Peyer's patch (tissue), 4 donors: Measurements from ENCODE around the gene EFCAB8.

ENCODE experiments used
- POLR2A ChIP-seq, 2 donors: fragments of 450-650 bp; IDR thresholded peaks; one replicate each; pipeline ENCODE4 v1.5.1; 2017; ENCODE audit warnings: antibody characterized with exemption in 2 of 2, mild to moderate bottlenecking in 2 of 2, moderate library complexity in 2 of 2
- TF ChIP-seq, protein P1 (sequence below), 6 experiments: fragments of 450-650 bp in 4 of 6; fragments of 200-600 bp in 2 of 6; sonication (generic) in 1 of 6; IDR thresholded peaks; one replicate each; pipeline ENCODE4 v1.5.1; 2017 to 2019; ENCODE audit warnings: antibody characterized with exemption in 6 of 6, mild to moderate bottlenecking in 3 of 6, moderate library complexity in 1 of 6

DNA sequence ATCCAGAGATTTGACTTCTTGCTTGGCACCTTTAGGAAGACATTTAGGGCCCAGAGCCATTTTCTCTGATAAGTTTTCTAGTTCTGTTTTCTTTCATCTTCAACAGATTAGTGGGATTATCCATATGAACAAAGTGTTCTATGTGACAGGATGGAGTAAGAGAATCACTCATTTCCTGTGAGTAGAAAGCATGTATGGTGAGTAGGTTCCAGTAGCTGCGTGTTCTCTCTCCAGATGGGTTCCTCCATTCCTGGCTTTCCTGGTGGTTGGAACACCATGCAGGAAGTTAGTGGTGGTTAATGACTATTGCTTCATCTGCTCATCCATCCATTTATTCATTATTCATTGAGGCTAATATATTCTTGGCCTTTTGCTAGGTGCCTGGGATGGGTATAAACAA is 54.0 kb downstream of the EFCAB8 start:
- TF ChIP-seq, protein P1, sequence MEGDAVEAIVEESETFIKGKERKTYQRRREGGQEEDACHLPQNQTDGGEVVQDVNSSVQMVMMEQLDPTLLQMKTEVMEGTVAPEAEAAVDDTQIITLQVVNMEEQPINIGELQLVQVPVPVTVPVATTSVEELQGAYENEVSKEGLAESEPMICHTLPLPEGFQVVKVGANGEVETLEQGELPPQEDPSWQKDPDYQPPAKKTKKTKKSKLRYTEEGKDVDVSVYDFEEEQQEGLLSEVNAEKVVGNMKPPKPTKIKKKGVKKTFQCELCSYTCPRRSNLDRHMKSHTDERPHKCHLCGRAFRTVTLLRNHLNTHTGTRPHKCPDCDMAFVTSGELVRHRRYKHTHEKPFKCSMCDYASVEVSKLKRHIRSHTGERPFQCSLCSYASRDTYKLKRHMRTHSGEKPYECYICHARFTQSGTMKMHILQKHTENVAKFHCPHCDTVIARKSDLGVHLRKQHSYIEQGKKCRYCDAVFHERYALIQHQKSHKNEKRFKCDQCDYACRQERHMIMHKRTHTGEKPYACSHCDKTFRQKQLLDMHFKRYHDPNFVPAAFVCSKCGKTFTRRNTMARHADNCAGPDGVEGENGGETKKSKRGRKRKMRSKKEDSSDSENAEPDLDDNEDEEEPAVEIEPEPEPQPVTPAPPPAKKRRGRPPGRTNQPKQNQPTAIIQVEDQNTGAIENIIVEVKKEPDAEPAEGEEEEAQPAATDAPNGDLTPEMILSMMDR (IDR thresholded peaks at IDR 0.05): no peak
- TF ChIP-seq POLR2A (IDR thresholded peaks at IDR 0.05): no peak
